NOMO-1 treated with dmso at 0.1 percent for 144 hours (cell line): ENCODE results near the gene KIAA1217.
"Not testable (repeated sequence)": the region's sequence is repeated elsewhere in the genome, so short reads cannot be mapped to it uniquely, and the experiment has no call there.

ENCODE experiments used
- DNase-seq: peaks from one replicate; lab custom pipeline; 2025; ENCODE audit not compliant: unreplicated experiment; lab: John Stamatoyannopoulos, UW

The KIAA1217 gene

GRCh38 chr10:24337723-24338122 lies 128.8 kb downstream of the KIAA1217 start:
- not testable (repeated sequence) for DNase-seq

- no peak for DNase-seq
Measured at GRCh38 chr10:24339387-24339786, 130.4 kb downstream of the KIAA1217 start.

GRCh38 chr10:24340446-24340845 lies 131.5 kb downstream of the KIAA1217 start:
- no peak for DNase-seq

- DNase-seq: no peak
Measured at GRCh38 chr10:24340883-24341282, 131.9 kb downstream of the KIAA1217 start.

GRCh38 chr10:24341371-24341770 lies 132.4 kb downstream of the KIAA1217 start:
- no peak for DNase-seq

GRCh38 chr10:24341897-24342296 lies 133.0 kb downstream of the KIAA1217 start:
- DNase-seq: no peak

- no peak for DNase-seq
Measured at GRCh38 chr10:24343686-24344085, 134.7 kb downstream of the KIAA1217 start.

- peak; percentile 5 for DNase-seq
Measured at GRCh38 chr10:24344279-24344678, 135.3 kb downstream of the KIAA1217 start.

- DNase-seq: no peak
Measured at GRCh38 chr10:24344695-24345463, 135.9 kb downstream of the KIAA1217 start.

GRCh38 chr10:24346877-24347519 lies 138.1 kb downstream of the KIAA1217 start:
- DNase-seq: no peak

GRCh38 chr10:24349379-24350001 lies 140.6 kb downstream of the KIAA1217 start:
- DNase-seq: no peak

- DNase-seq: no peak
Measured at GRCh38 chr10:24350070-24350921, 141.4 kb downstream of the KIAA1217 start.

GRCh38 chr10:24350922-24351225 lies 141.9 kb downstream of the KIAA1217 start:
- not testable (repeated sequence) for DNase-seq

- no peak for DNase-seq
Measured at GRCh38 chr10:24351961-24352360, 143.0 kb downstream of the KIAA1217 start.

GRCh38 chr10:24352399-24352798 lies 143.5 kb downstream of the KIAA1217 start:
- DNase-seq: no peak

GRCh38 chr10:24353319-24353718 lies 144.4 kb downstream of the KIAA1217 start:
- no peak for DNase-seq

GRCh38 chr10:24355056-24355688 lies 146.2 kb downstream of the KIAA1217 start:
- DNase-seq: no peak

GRCh38 chr10:24357344-24358004 lies 148.5 kb downstream of the KIAA1217 start:
- DNase-seq: no peak

GRCh38 chr10:24358022-24358421 lies 149.1 kb downstream of the KIAA1217 start:
- DNase-seq: no peak
